ENCODE data around the gene GADL1. TPM values are rescaled to one million over a fixed set of nuclear protein-coding genes. Genes with fewer than 3 reads are reported as not detected.

The GADL1 gene
- polyA plus RNA-seq, 1 experiment = not detected

- no peak overlapping the region for H3K4me3 ChIP-seq (ENCODE audit: low read depth, low read length)
- no peak for DNase-seq (ENCODE audit: low read depth, low spot score)
- TF ChIP-seq, protein P1, sequence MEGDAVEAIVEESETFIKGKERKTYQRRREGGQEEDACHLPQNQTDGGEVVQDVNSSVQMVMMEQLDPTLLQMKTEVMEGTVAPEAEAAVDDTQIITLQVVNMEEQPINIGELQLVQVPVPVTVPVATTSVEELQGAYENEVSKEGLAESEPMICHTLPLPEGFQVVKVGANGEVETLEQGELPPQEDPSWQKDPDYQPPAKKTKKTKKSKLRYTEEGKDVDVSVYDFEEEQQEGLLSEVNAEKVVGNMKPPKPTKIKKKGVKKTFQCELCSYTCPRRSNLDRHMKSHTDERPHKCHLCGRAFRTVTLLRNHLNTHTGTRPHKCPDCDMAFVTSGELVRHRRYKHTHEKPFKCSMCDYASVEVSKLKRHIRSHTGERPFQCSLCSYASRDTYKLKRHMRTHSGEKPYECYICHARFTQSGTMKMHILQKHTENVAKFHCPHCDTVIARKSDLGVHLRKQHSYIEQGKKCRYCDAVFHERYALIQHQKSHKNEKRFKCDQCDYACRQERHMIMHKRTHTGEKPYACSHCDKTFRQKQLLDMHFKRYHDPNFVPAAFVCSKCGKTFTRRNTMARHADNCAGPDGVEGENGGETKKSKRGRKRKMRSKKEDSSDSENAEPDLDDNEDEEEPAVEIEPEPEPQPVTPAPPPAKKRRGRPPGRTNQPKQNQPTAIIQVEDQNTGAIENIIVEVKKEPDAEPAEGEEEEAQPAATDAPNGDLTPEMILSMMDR (IDR thresholded peaks at IDR 0.05; ENCODE audit: low read depth, low read length) = no peak
- no peaks in the 10 kb centered on the region for H3K27me3 ChIP-seq (ENCODE audit: control insufficient read depth, insufficient read depth, low read length)
- ChIA-PET CTCF (interaction anchor here (2.2 kb wide), 1 partner anchor 9 kb away, joined by 11 read pairs; no protein-coding TSS in a partner anchor), POLR2A (no interaction called here)
- H3K9me3 ChIP-seq (ENCODE audit: control insufficient read depth, insufficient read depth, low read length) = no peaks in the 10 kb centered on the region
- no peak overlapping the region for H3K27ac ChIP-seq (ENCODE audit: low read depth, low read length)
These were observed 210.1 kb downstream of the GADL1 start for GRCh38 chr3:30684356-30684755.

DNA sequence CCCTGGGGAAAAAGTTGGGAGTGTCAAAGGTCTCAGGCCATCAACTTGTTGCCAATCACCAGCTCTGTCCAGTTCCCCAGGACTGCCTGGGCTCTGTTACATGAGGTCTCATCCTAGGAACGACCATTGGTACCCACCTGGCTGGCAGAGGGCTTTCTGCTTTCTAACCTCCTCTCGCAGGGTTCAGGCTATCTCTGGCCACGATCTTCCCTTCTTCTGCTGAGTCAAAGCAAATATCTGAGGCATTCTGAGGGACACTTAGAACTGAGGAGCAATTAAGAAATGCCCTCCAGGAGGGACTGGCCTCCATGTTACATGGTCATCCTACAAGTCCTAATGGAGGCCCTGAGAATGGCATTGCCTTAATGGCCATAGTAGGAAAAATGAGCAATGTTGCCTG, 210.7 kb downstream of the GADL1 start:
- H3K27ac ChIP-seq (ENCODE audit: low read depth, low read length) = no peak overlapping the region
- TF ChIP-seq, protein P1 (IDR thresholded peaks at IDR 0.05; ENCODE audit: low read depth, low read length) = no peak
- DNase-seq (ENCODE audit: low read depth, low spot score) = no peak
- no peak overlapping the region for H3K4me3 ChIP-seq (ENCODE audit: low read depth, low read length)
- no peaks in the 10 kb centered on the region for H3K9me3 ChIP-seq (ENCODE audit: control insufficient read depth, insufficient read depth, low read length)
- ChIA-PET CTCF (interaction anchor here (0.7 to 2.2 kb wide), 2 partner anchors 10 to 25 kb away, joined by 3 to 11 read pairs; no protein-coding TSS in a partner anchor), POLR2A (no interaction called here)
- H3K27me3 ChIP-seq (ENCODE audit: control insufficient read depth, insufficient read depth, low read length) = no peaks in the 10 kb centered on the region

DNA sequence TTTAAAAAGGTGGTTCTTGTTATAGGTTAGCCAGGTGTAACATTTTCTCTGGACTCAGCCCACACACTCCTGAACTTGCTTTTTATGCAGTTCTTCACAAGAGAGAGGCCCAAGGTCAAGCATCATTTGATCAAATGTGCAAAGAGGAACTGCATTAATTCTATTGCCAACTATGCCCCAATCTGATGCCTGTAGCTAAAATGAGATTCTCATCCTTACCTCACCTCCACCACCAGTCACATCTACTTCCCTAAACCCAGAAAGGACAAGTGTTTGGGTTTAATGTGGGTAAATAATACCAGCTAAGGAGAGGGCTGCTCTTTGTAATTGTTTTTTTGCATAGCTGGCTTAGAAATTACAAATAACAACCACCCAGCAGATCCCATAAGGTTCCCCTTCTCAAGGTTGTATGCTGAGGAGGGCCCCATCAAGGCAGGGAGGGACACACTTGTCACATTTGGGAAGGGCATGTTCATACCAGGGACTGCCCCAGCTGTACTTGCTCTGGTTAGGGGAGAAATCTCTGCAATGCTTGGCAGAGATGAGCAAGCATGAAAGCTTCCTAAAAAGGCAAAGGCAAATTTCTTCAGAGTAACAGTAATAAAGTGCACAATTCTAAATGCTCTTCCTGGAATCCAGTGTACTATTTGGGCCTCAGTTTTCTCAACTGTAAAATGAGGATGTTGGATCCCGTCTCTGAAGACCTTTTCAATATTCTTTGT, 211.9 kb downstream of the GADL1 start:
- POLR2A ChIA-PET = interaction anchor here (0.6 to 1.4 kb wide), 3 partner anchors 19 to 76 kb away, joined by 3 to 6 read pairs (median 4); partner anchors contain the start of gene TGFBR2
- Histone ChIP-seq H3K27me3 (ENCODE audit: control insufficient read depth, insufficient read depth, low read length) (no peaks in the 10 kb centered on the region), H3K9me3 (ENCODE audit: control insufficient read depth, insufficient read depth, low read length) (no peaks in the 10 kb centered on the region), H3K27ac (ENCODE audit: low read depth, low read length) (no peak overlapping the region), H3K4me3 (ENCODE audit: low read depth, low read length) (no peak overlapping the region)
- TF ChIP-seq, protein P1 (IDR thresholded peaks at IDR 0.05; ENCODE audit: low read depth, low read length) = no peak
- CTCF ChIA-PET = interaction anchor here (0.8 kb wide), 1 partner anchor 11 kb away, joined by 7 read pairs; no protein-coding TSS in a partner anchor
- no peak for DNase-seq (ENCODE audit: low read depth, low spot score)

DNA sequence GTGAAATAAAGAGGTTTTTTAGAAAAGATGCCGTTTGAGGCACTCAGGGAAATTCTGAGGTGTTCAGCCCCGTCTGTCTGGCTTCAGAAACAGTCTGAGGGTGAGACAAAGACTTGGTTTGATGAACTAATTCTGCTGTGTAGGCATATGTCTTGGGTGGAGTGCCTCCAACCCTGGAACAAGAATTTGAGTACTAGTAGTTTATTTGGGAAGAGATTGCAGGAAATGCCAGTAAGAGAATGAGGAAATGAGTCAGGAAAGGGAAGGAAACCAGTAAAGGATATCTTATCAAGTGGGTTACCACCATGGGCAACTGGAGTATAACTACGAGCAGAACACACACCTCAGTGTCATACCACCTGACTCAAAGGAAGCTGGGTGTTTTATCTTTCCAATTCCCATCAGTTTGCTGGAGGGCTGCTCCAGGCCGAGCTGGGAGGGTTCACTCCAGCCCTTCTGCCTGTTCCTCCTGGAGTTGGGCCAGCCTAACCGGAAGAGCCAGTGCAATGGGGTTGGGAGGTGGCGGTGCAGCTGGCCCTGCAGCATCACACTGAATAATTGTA, 212.7 kb downstream of the GADL1 start:
- H3K27me3 ChIP-seq (ENCODE audit: control insufficient read depth, insufficient read depth, low read length) = no peaks in the 10 kb centered on the region
- ChIA-PET CTCF (no interaction called here), POLR2A (interaction anchor here (1.0 to 1.4 kb wide), 3 partner anchors 23 to 75 kb away, joined by 3 to 11 read pairs (median 6); partner anchors contain the start of gene TGFBR2)
- no peak for DNase-seq (ENCODE audit: low read depth, low spot score)
- no peak overlapping the region for H3K4me3 ChIP-seq (ENCODE audit: low read depth, low read length)
- H3K9me3 ChIP-seq (ENCODE audit: control insufficient read depth, insufficient read depth, low read length) = no peaks in the 10 kb centered on the region
- TF ChIP-seq, protein P1 (IDR thresholded peaks at IDR 0.05; ENCODE audit: low read depth, low read length) = no peak
- H3K27ac ChIP-seq (ENCODE audit: low read depth, low read length) = peak overlapping the region; percentile 72
